ENCODE measurements around the gene STRAP.

The STRAP gene

GRCh38 chr12:15855646-15856045, 26.5 kb upstream of the STRAP start:
- TF ChIP-seq POLR2AphosphoS5 (IDR thresholded peaks at IDR 0.05; ENCODE audit: low read depth) (no peak), CTCF (IDR thresholded peaks at IDR 0.05; ENCODE audit: insufficient read depth, low read length) (no peak), SPI1 (IDR thresholded peaks at IDR 0.05; ENCODE audit: borderline replicate concordance, low read depth) (no peak), GABPA (IDR thresholded peaks at IDR 0.05; ENCODE audit: low read depth) (no peak), REST (IDR thresholded peaks at IDR 0.05; ENCODE audit: insufficient replicate concordance, low read depth) (no peak)
- Histone ChIP-seq H3K27ac (replicated peaks) (no peak overlapping the region), H3K27me3 (ENCODE audit: insufficient read depth, poor library complexity, severe bottlenecking) (no peaks in the 10 kb centered on the region), H3K4me3 (replicated peaks; ENCODE audit: insufficient read depth, low read length) (no peak overlapping the region)
- no peak for DNase-seq (ENCODE audit: low read depth in 1 of 2, low spot score in 1 of 2)

GRCh38 chr12:15856097-15856982, 25.8 kb upstream of the STRAP start:
- no peak overlapping the region for H3K27ac ChIP-seq (replicated peaks)
- H3K27me3 ChIP-seq (ENCODE audit: insufficient read depth, poor library complexity, severe bottlenecking): no peaks in the 10 kb centered on the region
- TF ChIP-seq POLR2AphosphoS5 (IDR thresholded peaks at IDR 0.05; ENCODE audit: low read depth) (no peak), CTCF (IDR thresholded peaks at IDR 0.05; ENCODE audit: insufficient read depth, low read length) (peak; percentile 38)
- peak in 1 of 2 experiments; percentile 51 for DNase-seq (ENCODE audit: low read depth in 1 of 2, low spot score in 1 of 2)
- no peak overlapping the region for H3K4me3 ChIP-seq (replicated peaks; ENCODE audit: insufficient read depth, low read length)

- H3K27ac ChIP-seq (replicated peaks): no peak overlapping the region
- no peaks in the 10 kb centered on the region for H3K27me3 ChIP-seq (ENCODE audit: insufficient read depth, poor library complexity, severe bottlenecking)
- H3K4me3 ChIP-seq (replicated peaks; ENCODE audit: insufficient read depth, low read length): no peak overlapping the region
- TF ChIP-seq REST (IDR thresholded peaks at IDR 0.05; ENCODE audit: insufficient replicate concordance, low read depth): no peak
- no peak for TF ChIP-seq POLR2AphosphoS5 (IDR thresholded peaks at IDR 0.05; ENCODE audit: low read depth)
- no peak for TF ChIP-seq CTCF (IDR thresholded peaks at IDR 0.05; ENCODE audit: insufficient read depth, low read length)
- no peak for TF ChIP-seq GABPA (IDR thresholded peaks at IDR 0.05; ENCODE audit: low read depth)
- TF ChIP-seq SPI1 (IDR thresholded peaks at IDR 0.05; ENCODE audit: borderline replicate concordance, low read depth): no peak
- no peak for DNase-seq (ENCODE audit: low read depth in 1 of 2, low spot score in 1 of 2)
These were observed 23.8 kb upstream of the STRAP start for GRCh38 chr12:15858353-15858752.
